ENCODE measurements around the gene TEAD2. TPM values are rescaled to one million over a fixed set of nuclear protein-coding genes. Genes with fewer than 3 reads are reported as not detected.

The TEAD2 gene
- polyA plus RNA-seq, 1 donor from 2014 or later = 1.0 TPM

DNA sequence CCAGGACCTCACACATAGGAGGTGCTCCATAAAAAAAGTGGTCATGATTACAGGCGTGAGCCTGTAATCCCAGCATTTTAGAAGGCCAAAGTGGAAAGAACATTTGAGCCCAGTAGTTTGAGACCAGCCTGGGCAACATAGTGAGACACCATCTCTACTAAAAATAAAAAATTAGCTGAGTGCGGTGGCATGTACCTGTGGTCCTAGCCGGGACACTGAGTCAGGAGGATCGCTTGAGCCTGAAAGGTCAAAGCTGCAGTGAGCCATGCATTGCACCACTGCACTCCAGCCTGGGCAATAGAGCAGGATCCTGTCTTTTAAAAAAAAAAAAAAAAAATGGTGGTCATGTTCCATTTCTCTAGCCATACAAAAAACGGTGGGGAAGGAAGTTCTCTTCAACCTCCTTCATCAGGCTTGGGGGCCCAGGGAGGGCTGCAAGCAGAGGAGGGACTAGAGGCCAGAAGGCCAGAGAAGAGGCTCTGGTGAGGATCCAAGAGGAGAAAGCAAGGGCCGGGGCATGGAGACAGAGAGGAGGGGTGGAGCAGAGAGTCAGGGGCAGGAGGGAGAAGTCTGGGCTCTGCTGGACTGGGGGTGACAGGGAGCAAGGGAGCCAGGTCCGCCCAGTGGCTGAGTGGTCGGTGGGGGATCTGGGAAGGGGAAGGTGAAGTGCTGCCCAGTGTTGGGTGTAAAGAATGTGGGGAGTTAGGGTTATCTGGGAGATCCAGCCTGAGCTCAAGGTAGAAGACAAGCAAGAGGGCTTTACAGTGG lies 34.7 kb upstream of the TEAD2 start:
- Histone ChIP-seq H3K9me3 (ENCODE audit: low read length) (no peaks in the 10 kb centered on the region), H3K79me2 (replicated peaks; ENCODE audit: insufficient read depth, low read length) (no peaks in the 10 kb centered on the region), H3K36me3 (ENCODE audit: insufficient read depth, low read length) (no peaks in the 10 kb centered on the region), H2AFZ (ENCODE audit: low read depth, low read length) (no peak overlapping the region), H4K20me1 (ENCODE audit: insufficient read depth) (no peaks in the 10 kb centered on the region), H3K4me2 (ENCODE audit: low read length) (no peak overlapping the region), H3K9ac (ENCODE audit: low read length) (no peak overlapping the region), H3K27me3 (ENCODE audit: insufficient read depth, low read depth, low read length) (no peaks in the 10 kb centered on the region), H3F3A (ENCODE audit: insufficient read depth, low read length, poor library complexity, severe bottlenecking) (no peaks in the 10 kb centered on the region), H3K4me3 (ENCODE audit: low read length) (no peak overlapping the region), H3K9me2 (ENCODE audit: insufficient read depth, low read length) (no peaks in the 10 kb centered on the region), H3K27ac (ENCODE audit: low read length) (no peak overlapping the region)
- TF ChIP-seq SMC3 (conservative IDR thresholded peaks at IDR 0.05; ENCODE audit: poor library complexity) = no peak
- no peak for TF ChIP-seq POLR2AphosphoS5 (IDR thresholded peaks at IDR 0.05)
- no peak for TF ChIP-seq REST (IDR thresholded peaks at IDR 0.05; ENCODE audit: borderline replicate concordance)
- no peak for TF ChIP-seq MXI1 (conservative IDR thresholded peaks at IDR 0.05; ENCODE audit: poor library complexity, severe bottlenecking)
- no peak for TF ChIP-seq TAF1 (IDR thresholded peaks at IDR 0.05; ENCODE audit: low read depth)
- TF ChIP-seq CTCF (IDR thresholded peaks at IDR 0.05; ENCODE audit: poor library complexity, severe bottlenecking) = no peak
- no peak for TF ChIP-seq EP300 (conservative IDR thresholded peaks at IDR 0.05; ENCODE audit: poor library complexity, severe bottlenecking)
- TF ChIP-seq EZH2 (IDR thresholded peaks at IDR 0.05; ENCODE audit: borderline replicate concordance, insufficient read depth, low read length, poor library complexity, severe bottlenecking) = no peak

- Histone ChIP-seq H3K9me3 (ENCODE audit: low read length) (no peaks in the 10 kb centered on the region), H3K4me2 (ENCODE audit: low read length) (no peak overlapping the region), H3K27ac (ENCODE audit: low read length) (no peak overlapping the region), H3K4me3 (ENCODE audit: low read length) (no peak overlapping the region), H3F3A (ENCODE audit: insufficient read depth, low read length, poor library complexity, severe bottlenecking) (no peaks in the 10 kb centered on the region), H2AFZ (ENCODE audit: low read depth, low read length) (no peak overlapping the region), H3K27me3 (ENCODE audit: insufficient read depth, low read depth, low read length) (no peaks in the 10 kb centered on the region), H4K20me1 (ENCODE audit: insufficient read depth) (no peaks in the 10 kb centered on the region), H3K36me3 (ENCODE audit: insufficient read depth, low read length) (no peaks in the 10 kb centered on the region), H3K9me2 (ENCODE audit: insufficient read depth, low read length) (no peaks in the 10 kb centered on the region), H3K9ac (ENCODE audit: low read length) (no peak overlapping the region), H3K79me2 (replicated peaks; ENCODE audit: insufficient read depth, low read length) (no peaks in the 10 kb centered on the region)
- no peak for TF ChIP-seq MXI1 (conservative IDR thresholded peaks at IDR 0.05; ENCODE audit: poor library complexity, severe bottlenecking)
These were observed 33.6 kb upstream of the TEAD2 start for GRCh38 chr19:49395581-49396407.

Data from neural cell (in vitro differentiated cells).